ENCODE measurements around the gene MCU.

DNA sequence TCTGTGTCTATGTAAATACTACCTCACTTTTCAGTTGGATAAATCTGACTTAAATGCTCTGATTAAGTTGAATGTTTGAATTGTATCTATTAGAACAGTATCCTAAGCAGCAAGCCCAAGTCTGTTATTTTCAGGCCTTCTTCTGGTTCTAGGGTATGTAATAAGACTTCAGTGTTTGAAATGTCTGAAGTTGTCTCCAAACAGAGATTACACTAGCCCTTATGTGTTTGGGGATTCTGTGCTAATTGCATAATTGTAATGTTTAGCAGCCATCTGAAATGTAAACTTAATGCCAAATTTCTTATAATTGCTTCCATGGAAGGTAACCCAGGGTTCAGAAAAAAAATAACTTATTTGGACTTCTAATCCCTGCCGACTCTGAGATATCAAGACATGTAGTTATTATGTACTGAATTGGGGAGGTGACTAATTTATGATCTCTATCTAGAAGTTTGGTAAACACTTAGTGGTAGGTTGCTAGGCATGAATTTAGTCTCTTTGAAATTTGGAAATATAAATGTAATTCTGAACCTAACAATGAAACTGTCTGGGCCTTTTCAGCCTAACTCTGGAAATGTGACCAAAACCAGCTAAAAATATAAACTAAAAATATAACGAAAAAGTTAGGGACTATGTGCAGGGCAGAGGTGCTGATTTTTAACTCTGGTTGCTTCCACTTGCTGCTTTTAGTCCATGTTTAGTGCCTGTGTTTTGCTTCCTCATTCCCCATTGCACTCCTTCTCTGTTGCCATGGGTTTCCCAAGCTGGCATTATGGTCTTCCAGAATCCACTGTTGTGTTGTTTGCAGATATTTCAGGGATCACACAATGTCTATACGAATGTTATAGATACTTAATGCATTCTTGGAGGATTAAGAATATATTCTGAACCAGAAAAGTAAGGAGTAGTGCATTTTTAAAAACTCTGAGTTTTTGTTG lies 54.8 kb downstream of the MCU start:
- no peak for TF ChIP-seq CTCF (IDR thresholded peaks at IDR 0.05)
- no peak for TF ChIP-seq POLR2A (IDR thresholded peaks at IDR 0.05)
- TF ChIP-seq EP300 (IDR thresholded peaks at IDR 0.05; ENCODE audit: low read depth): no peak
- no peak for TF ChIP-seq POLR2AphosphoS5 (IDR thresholded peaks at IDR 0.05)
